Sciatic nerve (tissue), 2 donors: ENCODE data around the gene STAT5B. TPM values are rescaled to one million over a fixed set of nuclear protein-coding genes. Genes with fewer than 3 reads are reported as not detected.
"Not testable (repeated sequence)": the region's sequence is repeated elsewhere in the genome, so short reads cannot be mapped to it uniquely, and the experiment has no call there.

ENCODE experiments used
- ATAC-seq: fragments of 200-7000 bp; cut with Tn5 transposase; one replicate; pipeline ENCODE4 v1.9.1; 2020; ENCODE audit warnings: mild to moderate bottlenecking, moderate library complexity
- DNase-seq: peaks from one replicate; pipeline ENCODE4 v3.0.0-alpha.2; 2020; ENCODE audit warnings: low spot score
- intact Hi-C: fragments of 100-400 bp; cut with DNase I; formaldehyde crosslinking; loops from one replicate; pipeline ENCODE4 v1.14.2; 2022
- total RNA-seq: library from RNA; stranded (reverse); fragmentation: NEBNext Ultra II Directional; extraction: Animal tissue kit (Norgen Biotek cat#: 25700); gene quantifications from one replicate; pipeline ENCODE4 v1.2.1, GENCODE V29; 2021
- donor health status: DM: no; HTN: no; CAD: no.
- donor health status: DM: no; HTN: no; CAD: no.

STAT5B gene
- total RNA-seq, 1 donor from 2014 or later: 90.8 TPM

GRCh38 chr17:42190491-42191274 is 85.5 kb downstream of the STAT5B start:
- ATAC-seq: no peak
- DNase-seq: no peak
- intact Hi-C loops: no loop called here

GRCh38 chr17:42189651-42189965 is 86.6 kb downstream of the STAT5B start:
- DNase-seq (no peak), ATAC-seq (no peak)
- intact Hi-C loops: no loop called here

- ATAC-seq (no peak), DNase-seq (no peak)
- intact Hi-C loops: no loop called here
Measured at GRCh38 chr17:42188749-42189650, 87.2 kb downstream of the STAT5B start.

GRCh38 chr17:42187833-42188232 is 88.4 kb downstream of the STAT5B start:
- ATAC-seq (no peak), DNase-seq (no peak)
- intact Hi-C loops: no loop called here

GRCh38 chr17:42186191-42186590 is 90.0 kb downstream of the STAT5B start:
- ATAC-seq, DNase-seq, intact Hi-C loops: not testable (repeated sequence)

- intact Hi-C loops: no loop called here
- no peak for DNase-seq
- no peak for ATAC-seq
Measured at GRCh38 chr17:42185621-42185930, 90.6 kb downstream of the STAT5B start.

GRCh38 chr17:42184713-42185620 is 91.2 kb downstream of the STAT5B start, which contains the start of gene HCRT:
Gene HCRT (minus strand): TSS chr17:42185452. CDS start chr17:42185365, 87 bp downstream.
- DNase-seq: no peak
- intact Hi-C loops: no loop called here

GRCh38 chr17:42183741-42184711 is 92.2 kb downstream of the STAT5B start:
- intact Hi-C loops: no loop called here
- peak; percentile 78 for ATAC-seq
- peak; percentile 81 for DNase-seq

More at GRCh38 chr17:42184713-42185620, 91.2 kb downstream of the STAT5B start, which contains the start of gene HCRT:
- ATAC-seq: no peak

GRCh38 chr17:42182927-42183734 is 93.1 kb downstream of the STAT5B start:
- intact Hi-C loops: no loop called here
- no peak for DNase-seq
- ATAC-seq: no peak

- ATAC-seq: no peak
- DNase-seq: no peak
- intact Hi-C loops: no loop called here
Measured at GRCh38 chr17:42181851-42182207, 94.4 kb downstream of the STAT5B start.

- DNase-seq (peak; percentile 82), ATAC-seq (peak; percentile 50)
Measured at GRCh38 chr17:42180922-42181850, 95.0 kb downstream of the STAT5B start, which contains the start of gene KCNH4. Gene KCNH4 (minus strand): TSS chr17:42181142. CDS start chr17:42180945, 197 bp downstream.

GRCh38 chr17:42180411-42180921 is 95.7 kb downstream of the STAT5B start:
- intact Hi-C loops: no loop called here
- ATAC-seq: no peak
- no peak for DNase-seq

More at GRCh38 chr17:42180922-42181850, 95.0 kb downstream of the STAT5B start, which contains the start of gene KCNH4:
- intact Hi-C loops: no loop called here

GRCh38 chr17:42179911-42180410 is 96.2 kb downstream of the STAT5B start:
- ATAC-seq (peak; percentile 9), DNase-seq (no peak)
- intact Hi-C loops: no loop called here

GRCh38 chr17:42179335-42179734 is 96.9 kb downstream of the STAT5B start:
- intact Hi-C loops: no loop called here
- ATAC-seq: no peak
- no peak for DNase-seq

- no peak for ATAC-seq
- no peak for DNase-seq
- intact Hi-C loops: no loop called here
Measured at GRCh38 chr17:42178817-42179216, 97.4 kb downstream of the STAT5B start.

GRCh38 chr17:42177684-42178083 is 98.5 kb downstream of the STAT5B start:
- DNase-seq: no peak
- intact Hi-C loops: no loop called here
- ATAC-seq: no peak
